C4-2B (cell line): ENCODE measurements around the gene C2CD2.

ENCODE experiments used
- CTCF ChIP-seq: fragments of 450-650 bp; conservative IDR thresholded peaks from 2 replicates; pipeline ENCODE4 v1.5.1; 2017; ENCODE audit warnings: mild to moderate bottlenecking
- ZFX ChIP-seq: fragments of 450-650 bp; IDR thresholded peaks from 2 replicates; pipeline ENCODE4 v1.6.1; 2017

DNA sequence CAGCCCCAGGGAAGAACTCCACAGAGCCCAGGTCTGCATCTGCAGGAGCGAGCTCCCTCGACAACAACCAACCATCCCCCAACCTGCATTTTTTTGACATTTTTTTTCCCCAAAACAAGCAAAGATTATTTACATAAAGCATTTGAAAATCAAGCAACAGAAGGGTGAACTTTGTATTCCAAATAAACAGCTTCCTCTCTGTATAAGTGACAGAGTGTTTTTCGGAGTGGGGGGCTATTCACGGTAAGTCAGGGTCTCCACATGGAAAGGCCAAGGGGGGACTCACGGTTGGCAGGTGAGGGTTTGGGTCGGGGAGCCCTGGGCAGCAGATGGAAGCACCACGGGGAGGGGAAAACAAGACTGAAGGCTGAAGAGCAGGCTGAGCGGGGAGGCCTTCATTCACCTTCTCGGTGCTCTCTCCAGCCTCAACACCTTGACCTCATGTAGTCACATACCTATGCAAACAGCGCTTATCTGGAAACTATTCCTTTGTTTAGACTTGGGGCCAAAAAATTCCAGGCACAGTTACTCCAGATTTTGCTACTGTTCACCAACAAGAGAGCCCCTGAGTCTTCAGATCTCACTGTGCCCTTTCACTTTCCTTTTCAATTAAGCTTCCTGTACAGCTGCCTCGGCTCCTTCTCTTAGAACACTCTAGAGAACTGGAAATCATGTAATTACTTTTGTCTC, 27.6 kb downstream of the C2CD2 start:
- no peak for TF ChIP-seq CTCF
- TF ChIP-seq ZFX: no peak
